Stimulated activated CD4-positive, alpha-beta T cell treated with anti-CD3 and anti-CD28 coated beads, Interleukin-12 subunit alpha, Interleukin-12 subunit beta, amount 100 ng/mL, for 48 hours (primary cell): ENCODE measurements around the gene ATXN1.

Source experiments
- DNase-seq, 3 donors: peaks; one replicate each; pipeline ENCODE4 v3.0.0-alpha.2; 2020; ENCODE audit warnings: low read depth in 2 of 3, low spot score in 1 of 3

ATXN1 gene

GRCh38 chr6:16326971-16327776 is 434.1 kb downstream of the ATXN1 start:
- no peak for DNase-seq

- no peak for DNase-seq
Measured at GRCh38 chr6:16326531-16326930, 434.7 kb downstream of the ATXN1 start.

GRCh38 chr6:16324606-16325225 is 436.5 kb downstream of the ATXN1 start:
- DNase-seq, result no peak

GRCh38 chr6:16324184-16324583 is 437.1 kb downstream of the ATXN1 start:
- no peak for DNase-seq

- DNase-seq, result peak; percentile 49 to 77 (median 70)
Measured at GRCh38 chr6:16322666-16323312, 438.5 kb downstream of the ATXN1 start.

GRCh38 chr6:16321826-16322225 is 439.4 kb downstream of the ATXN1 start:
- no peak for DNase-seq

GRCh38 chr6:16321341-16321710 is 439.9 kb downstream of the ATXN1 start:
- DNase-seq, result no peak

- DNase-seq, result no peak
Measured at GRCh38 chr6:16320533-16321340, 440.5 kb downstream of the ATXN1 start.

GRCh38 chr6:16319813-16320532 is 441.3 kb downstream of the ATXN1 start:
- DNase-seq, result peak; percentile 38 to 58 (median 49)

- DNase-seq, result no peak
Measured at GRCh38 chr6:16318953-16319720, 442.1 kb downstream of the ATXN1 start.

- peak; percentile 21 to 37 (median 26) for DNase-seq
Measured at GRCh38 chr6:16318538-16318937, 442.7 kb downstream of the ATXN1 start.

GRCh38 chr6:16316741-16317251 is 444.5 kb downstream of the ATXN1 start:
- no peak for DNase-seq

- no peak for DNase-seq
Measured at GRCh38 chr6:16314296-16314695, 447.0 kb downstream of the ATXN1 start.

- DNase-seq, result no peak
Measured at GRCh38 chr6:16313732-16314131, 447.5 kb downstream of the ATXN1 start.

GRCh38 chr6:16311763-16312162 is 449.5 kb downstream of the ATXN1 start:
- DNase-seq, result no peak

- no peak for DNase-seq
Measured at GRCh38 chr6:16306334-16306733, 454.9 kb downstream of the ATXN1 start.

GRCh38 chr6:16305788-16306187 is 455.5 kb downstream of the ATXN1 start:
- no peak for DNase-seq

- no peak for DNase-seq
Measured at GRCh38 chr6:16305246-16305725, 456.0 kb downstream of the ATXN1 start.

GRCh38 chr6:16302721-16303552 is 458.3 kb downstream of the ATXN1 start:
- no peak for DNase-seq
